SJSA1 (cell line): ENCODE data around the gene NPVF. TPM values are rescaled to one million over a fixed set of nuclear protein-coding genes. Genes with fewer than 3 reads are reported as not detected.

ENCODE experiments used
- DNase-seq, 2 experiments: peaks; one replicate each; pipeline ENCODE4 v3.0.0-alpha.2; 2015 to 2020; ENCODE audit warnings: low spot score in 2 of 2, low read depth in 1 of 2
- H3K27ac ChIP-seq: fragments of 250-450 bp; sonication (Bioruptor Pico); 2 replicates; pipeline ENCODE4 v1.5.1; 2020; ENCODE audit warnings: mild to moderate bottlenecking, moderate library complexity
- H3K27me3 ChIP-seq: fragments of 250-450 bp; sonication (Bioruptor Pico); replicated peaks from 2 replicates; pipeline ENCODE4 v1.5.1; 2020; ENCODE audit warnings: mild to moderate bottlenecking, moderate library complexity
- H3K36me3 ChIP-seq: fragments of 250-450 bp; sonication (Bioruptor Pico); 2 replicates; pipeline ENCODE4 v1.5.1; 2020; ENCODE audit warnings: mild to moderate bottlenecking
- H3K4me1 ChIP-seq: fragments of 250-450 bp; sonication (Bioruptor Pico); replicated peaks from 2 replicates; pipeline ENCODE4 v1.6.1; 2021; ENCODE audit warnings: mild to moderate bottlenecking
- H3K4me3 ChIP-seq: fragments of 250-450 bp; sonication (Bioruptor Pico); 2 replicates; pipeline ENCODE4 v1.5.1; 2020; ENCODE audit warnings: mild to moderate bottlenecking
- H3K9me3 ChIP-seq: fragments of 250-450 bp; sonication (Bioruptor Pico); replicated peaks from 2 replicates; pipeline ENCODE4 v1.5.1; 2020; ENCODE audit warnings: mild to moderate bottlenecking
- total RNA-seq: library from RNA; depleted of rRNA; stranded (reverse); fragments of >200 nt; shearing (Covaris generic); gene quantifications from 2 replicates; pipeline ENCODE4 v1.2.3, GENCODE V29; 2014; rRNA removed

Gene NPVF
- total RNA-seq, 1 experiment from 2014 or later, result not detected

GRCh38 chr7:25179771-25180591, 48.3 kb downstream of the NPVF start:
- H3K4me1 ChIP-seq, result peaks cover 5% of the 10 kb centered on the region; the same call in 1 of the 2 replicates
- no peaks in the 10 kb centered on the region for H3K27me3 ChIP-seq
- H3K4me3 ChIP-seq, result peak overlapping the region; percentile 56
- H3K36me3 ChIP-seq, result peaks cover 4% of the 10 kb centered on the region; the same call in 1 of the 2 replicates
- DNase-seq, result peak; percentile 80 to 94
- H3K9me3 ChIP-seq, result no peaks in the 10 kb centered on the region
- H3K27ac ChIP-seq, result peak overlapping the region; percentile 70

DNA sequence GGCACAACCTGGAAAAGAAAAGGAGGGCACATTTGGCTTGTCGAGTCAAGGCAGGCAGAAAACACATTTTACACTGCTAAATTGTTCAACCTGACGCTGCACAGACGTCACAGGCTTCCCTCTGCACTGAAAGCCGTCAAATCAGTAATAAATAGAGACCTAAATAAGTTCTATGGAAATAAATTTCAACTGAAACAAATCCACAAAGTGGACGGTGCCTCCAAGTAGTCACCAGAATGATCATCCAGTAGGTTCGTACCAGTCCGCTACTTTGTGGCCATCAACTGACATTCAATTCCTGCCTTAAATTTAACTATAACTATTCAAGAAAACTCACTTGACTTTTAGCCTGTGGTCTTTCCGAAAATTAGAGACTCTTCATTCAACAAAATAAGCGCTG, 49.0 kb downstream of the NPVF start:
- Histone ChIP-seq H3K27ac (no peak overlapping the region), H3K27me3 (no peaks in the 10 kb centered on the region), H3K4me3 (peak overlapping the region; percentile 56), H3K4me1 (peaks cover 5% of the 10 kb centered on the region; the same call in 1 of the 2 replicates), H3K36me3 (peaks cover 4% of the 10 kb centered on the region; the same call in 1 of the 2 replicates), H3K9me3 (no peaks in the 10 kb centered on the region)
- DNase-seq, result no peak

Other genes starting within 250 kb of the NPVF start
- 11.3 and 13.6 TPM in 2 replicates for gene OSBPL3, start 248.3 kb downstream of the NPVF start, total RNA-seq
- gene CYCS, start 103.2 kb downstream of the NPVF start, total RNA-seq, result 144 and 170 TPM in 2 replicates